RPMI8226 (cell line): Measurements from ENCODE around the gene PPP2R5C.
"Not testable (repeated sequence)": the region's sequence is repeated elsewhere in the genome, so short reads cannot be mapped to it uniquely, and the experiment has no call there.

Source experiments
- DNase-seq: peaks from one replicate; pipeline ENCODE4 v3.0.0-alpha.2; 2015

PPP2R5C gene

GRCh38 chr14:101727611-101728366, 33.7 kb upstream of the PPP2R5C start:
- no peak for DNase-seq

DNA sequence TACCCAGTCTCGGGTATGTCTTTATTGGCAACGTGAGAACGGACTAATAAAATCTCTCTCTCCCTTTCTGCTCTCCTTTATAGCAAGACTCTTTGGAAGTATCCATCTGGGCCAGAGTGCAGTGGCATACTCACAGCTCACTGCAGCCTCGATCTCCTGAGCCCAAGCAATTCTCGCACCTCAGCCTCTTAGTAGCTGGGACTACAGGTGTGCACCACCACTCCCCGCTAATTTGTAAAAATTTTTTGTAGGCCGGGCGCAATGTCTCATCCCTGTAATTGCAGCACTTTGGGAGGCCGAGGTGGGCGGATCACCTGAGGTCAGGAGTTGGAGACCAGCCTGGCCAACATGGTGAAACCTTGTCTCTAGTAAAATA, 33.2 kb upstream of the PPP2R5C start:
- DNase-seq, result no peak

DNA sequence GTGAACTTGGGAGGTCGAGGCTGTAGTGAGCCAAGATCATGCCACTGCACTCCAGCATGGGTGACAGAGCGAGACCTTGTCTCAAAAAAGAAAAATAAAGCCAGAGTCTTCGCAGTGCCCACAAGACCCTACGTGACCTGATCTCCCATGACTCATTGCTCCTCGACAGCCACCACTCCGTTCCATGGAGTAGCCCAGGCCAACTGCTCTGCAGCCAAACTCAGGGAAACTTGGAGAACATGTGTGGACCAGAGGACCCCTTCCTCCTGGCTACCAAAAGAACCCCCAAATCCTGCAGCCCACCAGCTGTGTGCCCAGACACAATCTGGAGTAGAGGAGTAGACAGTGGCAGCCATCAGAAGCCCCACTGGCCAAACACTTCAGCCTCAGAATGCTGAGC, 32.1 kb upstream of the PPP2R5C start:
- DNase-seq, result no peak

DNA sequence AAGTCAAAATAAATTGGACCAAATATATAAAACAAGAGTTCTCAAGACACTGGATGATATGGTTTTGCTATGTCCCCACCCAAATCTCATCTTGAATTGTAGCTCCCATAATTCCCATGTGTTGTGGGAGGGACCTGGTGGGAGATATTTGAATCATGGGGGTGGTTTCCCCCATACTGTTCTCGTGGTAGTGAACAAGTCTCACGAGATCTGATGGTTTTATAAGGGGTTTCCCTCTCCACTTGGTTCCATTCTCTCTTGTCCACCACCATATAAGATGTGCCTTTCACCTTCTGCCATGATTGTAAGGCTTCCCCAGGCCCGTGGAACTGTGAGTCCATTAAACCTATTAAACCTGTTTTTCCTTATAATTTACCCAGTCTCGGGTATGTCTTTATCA, 31.4 kb upstream of the PPP2R5C start:
- DNase-seq, result not testable (repeated sequence)

DNA sequence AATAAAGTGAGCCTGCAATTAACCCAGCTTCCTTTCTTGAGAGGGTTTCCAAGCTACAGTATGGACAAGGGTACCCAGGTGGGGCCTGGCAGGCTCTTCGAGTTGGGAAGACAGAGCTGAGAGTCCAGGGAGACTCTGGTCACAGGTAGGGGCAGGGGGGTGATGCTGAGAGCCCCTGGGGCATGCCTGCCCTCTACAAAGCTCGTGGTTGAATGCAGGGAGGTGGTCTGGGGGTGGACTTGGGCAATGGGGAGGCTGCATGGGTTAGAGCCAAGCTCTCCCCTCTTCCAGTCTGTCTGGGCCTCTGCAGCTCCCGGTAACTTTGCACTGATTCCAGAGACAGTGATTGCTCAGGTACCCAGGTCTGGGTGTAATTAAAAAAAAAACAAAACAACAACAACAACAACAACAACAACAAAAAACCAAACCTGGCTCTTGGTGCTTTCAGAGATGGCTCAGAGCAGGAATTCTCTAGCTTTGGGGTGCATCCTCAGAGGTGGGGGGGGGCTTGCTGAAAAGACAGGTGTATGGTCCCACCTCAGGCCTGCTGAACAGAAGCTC, 30.8 kb upstream of the PPP2R5C start:
- DNase-seq, result no peak

- DNase-seq, result peak; percentile 83
Measured at GRCh38 chr14:101731187-101732080, 30.1 kb upstream of the PPP2R5C start.

DNA sequence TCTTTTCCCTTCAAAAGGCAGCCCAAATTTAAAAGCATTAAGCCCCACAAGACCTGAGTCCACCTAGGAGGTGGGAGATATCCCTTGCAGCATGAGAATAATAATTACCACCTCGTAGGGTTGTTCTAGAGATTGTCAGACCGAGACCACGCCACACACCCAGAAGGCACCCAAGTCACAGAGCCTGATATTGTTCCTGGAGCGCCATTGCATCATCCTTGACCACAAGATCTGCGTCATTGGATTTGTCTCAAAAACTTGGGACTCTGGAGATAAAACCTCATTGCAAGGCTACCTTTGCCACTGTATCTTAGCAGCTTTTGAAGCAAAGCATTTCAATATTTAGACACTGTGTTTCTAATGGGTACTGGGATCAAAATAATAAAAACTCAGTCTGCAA, 29.4 kb upstream of the PPP2R5C start:
- no peak for DNase-seq

DNA sequence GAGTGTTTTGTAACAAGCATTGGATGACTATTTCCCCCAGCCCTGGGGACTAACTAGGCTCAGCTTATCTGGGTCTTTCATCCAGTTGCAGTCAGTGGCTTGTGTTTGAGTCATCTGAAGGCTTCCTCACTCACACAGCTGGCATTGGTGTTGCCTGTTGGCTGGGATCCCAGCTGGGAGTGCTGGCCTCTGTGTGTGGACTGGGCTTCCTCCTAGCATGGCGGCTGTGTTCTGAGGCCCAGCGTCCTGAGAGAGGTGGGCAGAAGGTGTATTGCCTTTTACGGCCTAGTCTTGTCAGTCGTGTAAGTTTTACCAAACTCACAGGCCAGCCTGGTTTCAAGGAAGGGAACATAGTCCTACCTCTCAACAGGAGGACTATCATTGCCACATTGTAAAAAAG, 28.3 kb upstream of the PPP2R5C start:
- peak; percentile 22 for DNase-seq

DNA sequence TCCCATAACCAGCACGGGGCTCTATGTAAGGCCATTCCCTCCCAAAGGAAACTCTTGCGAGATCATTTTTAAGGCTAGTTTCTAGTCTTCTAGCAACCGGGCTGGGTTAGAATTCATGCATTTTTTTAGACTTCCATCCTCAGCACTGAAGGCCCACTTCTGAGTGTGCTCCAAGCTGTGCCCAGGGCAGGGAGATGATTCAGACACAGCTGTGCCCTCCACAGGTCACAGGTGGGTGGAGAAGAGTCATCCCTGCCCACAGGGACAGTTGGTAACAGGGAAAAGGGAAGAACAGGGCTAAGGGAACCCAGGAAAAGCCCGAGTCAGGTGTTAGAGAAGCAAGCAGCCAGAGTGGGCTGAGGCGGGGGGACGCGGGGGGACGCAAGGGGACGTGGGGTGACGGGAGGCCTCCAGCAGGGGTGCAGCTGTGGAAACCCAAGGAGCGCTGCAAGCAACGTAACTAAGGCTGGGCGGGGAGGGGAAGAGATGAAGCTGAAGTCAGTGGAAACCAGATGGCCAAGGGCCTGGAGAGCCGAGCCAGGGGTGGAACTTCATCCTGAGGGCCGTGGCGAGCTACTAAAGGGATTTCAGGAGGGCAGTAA, 27.2 kb upstream of the PPP2R5C start:
- DNase-seq, result no peak

DNA sequence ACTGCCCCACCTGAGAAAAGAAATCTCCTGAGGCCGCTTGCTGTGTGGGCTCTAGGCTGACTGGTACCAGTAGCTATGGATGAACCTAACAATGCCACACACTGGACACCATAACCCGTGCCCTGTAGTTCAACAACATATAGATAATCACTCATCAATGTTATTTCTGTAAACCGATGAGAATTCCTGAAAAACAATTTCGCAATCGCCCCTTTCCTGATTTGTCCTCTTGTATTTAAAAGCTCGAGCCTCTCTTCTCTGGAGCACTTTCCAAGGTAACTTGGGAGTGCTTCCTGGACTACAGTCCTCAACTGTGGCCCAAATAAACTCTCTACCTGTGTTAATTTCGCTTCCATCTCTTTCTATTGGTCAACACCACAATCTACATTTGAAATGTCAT, 26.1 kb upstream of the PPP2R5C start:
- DNase-seq, result no peak

DNA sequence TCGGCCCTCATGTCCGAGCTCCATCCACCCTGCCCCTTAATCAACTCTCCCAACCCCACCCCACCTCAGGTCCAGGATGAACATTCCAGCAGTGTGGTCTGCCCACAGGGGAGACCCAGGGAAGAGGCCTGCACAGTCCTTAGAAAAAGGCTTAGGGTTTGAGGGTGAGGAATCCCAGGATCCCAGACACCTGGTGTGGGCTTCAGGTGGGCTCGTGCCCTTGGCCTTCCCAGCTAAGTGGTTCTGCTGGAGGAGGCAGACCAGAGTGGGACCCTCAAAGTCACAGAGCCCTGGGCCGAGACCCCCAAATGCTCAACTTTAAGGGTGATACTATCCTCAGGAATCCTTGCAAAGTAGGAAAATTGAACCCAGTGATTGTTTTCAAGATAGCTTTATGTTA, 25.4 kb upstream of the PPP2R5C start:
- no peak for DNase-seq

DNA sequence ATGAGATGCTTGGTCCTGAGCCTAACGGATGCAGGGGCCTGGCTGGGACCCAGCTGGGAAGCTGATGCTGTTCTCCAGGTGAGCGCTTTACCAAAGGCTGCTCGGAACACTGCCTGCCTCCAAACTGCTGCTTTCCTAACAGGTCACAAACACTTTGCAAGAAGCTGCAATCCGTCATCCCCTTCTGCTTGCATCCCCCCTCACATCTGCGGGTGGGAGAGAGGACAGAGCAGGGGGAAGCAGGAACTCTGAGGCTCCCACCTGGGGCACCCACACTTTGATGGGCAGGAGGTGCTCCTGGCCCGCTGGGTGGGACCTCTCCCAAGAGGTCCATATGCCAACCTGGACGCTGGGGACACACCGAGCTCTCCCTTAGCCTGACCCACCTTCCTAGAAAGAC, 24.9 kb upstream of the PPP2R5C start:
- no peak for DNase-seq

DNA sequence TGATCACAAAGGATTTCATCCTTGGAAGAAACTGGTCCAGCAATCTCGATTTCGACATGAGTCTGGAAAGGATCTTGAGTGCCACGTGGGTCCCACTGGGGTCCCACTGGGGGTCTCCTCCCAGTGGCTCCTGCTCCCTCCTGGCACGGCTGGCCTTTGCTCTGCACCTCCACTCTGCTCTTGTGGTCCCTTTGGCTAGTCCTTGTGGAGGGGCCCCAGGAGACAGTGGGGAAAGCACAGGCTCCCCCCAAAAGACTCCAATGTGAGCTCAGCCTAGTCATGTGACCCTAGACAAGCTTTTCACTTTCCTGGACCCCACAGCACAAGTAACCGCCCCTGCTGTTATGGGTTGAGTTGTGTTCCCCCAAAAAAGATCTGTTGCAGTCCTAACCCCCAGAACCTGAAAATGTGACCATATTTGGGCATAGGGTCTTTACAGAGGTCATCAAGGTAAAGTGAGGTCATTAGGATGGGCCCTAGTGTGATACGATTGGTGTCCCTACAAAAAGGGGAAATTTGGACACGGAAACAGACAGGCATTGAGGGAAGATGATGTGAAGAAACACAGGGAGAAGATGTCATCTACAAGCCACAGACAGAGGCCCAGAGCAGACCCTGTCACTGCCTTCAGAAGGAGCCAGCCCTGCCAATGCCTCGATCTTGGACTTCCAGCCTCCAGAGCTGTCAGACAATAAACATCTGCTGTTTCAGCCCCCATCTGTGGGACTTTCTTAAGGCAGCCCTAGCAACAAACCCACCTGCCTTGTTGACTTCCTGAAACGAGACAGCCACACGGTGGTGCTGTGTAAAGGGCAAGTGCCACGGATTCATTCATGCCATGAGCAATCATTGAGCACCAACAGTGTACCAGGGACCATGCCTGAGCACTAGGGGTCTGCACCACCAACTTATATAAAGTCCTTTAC, 23.8 kb upstream of the PPP2R5C start:
- DNase-seq, result no peak

- no peak for DNase-seq
Measured at GRCh38 chr14:101738703-101739320, 22.7 kb upstream of the PPP2R5C start.

GRCh38 chr14:101739446-101740141, 21.9 kb upstream of the PPP2R5C start:
- no peak for DNase-seq

GRCh38 chr14:101740981-101741380, 20.5 kb upstream of the PPP2R5C start:
- DNase-seq, result no peak

GRCh38 chr14:101743701-101744100, 17.8 kb upstream of the PPP2R5C start:
- DNase-seq, result no peak

DNA sequence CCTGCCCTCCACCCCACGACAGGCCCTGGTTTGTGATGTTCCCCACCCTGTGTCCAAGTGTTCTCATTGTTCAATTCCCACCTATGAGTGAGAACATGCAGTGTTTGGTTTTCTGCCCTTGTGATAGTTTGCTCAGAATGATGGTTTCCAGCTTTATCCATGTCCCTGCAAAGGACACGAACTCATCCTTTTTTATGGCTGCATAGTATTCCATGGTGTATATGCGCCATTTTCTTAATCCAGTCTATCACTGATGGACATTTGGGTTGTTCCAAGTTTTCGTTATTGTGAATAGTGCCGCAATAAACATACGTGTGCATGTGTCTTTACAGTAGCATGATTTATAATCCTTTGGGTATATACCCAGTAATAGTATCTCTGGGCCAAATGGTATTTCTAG, 17.1 kb upstream of the PPP2R5C start:
- not testable (repeated sequence) for DNase-seq

DNA sequence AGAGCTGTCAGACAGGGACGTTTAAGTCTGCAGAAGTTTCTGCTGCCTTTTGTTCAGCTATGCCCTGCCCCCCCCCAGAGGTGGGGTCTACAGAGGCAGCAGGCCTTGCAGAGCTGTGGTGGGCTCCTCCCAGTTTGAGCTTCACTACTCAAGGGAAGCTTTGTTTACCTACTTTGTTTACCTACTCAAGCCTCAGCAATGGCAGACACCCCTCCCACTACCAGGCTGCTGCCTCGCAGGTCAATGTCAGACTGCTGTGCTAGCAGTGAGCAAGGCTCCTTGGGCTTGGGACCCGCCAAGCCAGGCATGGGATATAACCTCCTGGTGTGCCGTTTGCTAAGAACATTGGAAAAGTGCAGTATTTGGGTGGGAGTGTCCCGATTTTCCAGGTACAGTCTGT, 11.8 kb upstream of the PPP2R5C start:
- not testable (repeated sequence) for DNase-seq

DNA sequence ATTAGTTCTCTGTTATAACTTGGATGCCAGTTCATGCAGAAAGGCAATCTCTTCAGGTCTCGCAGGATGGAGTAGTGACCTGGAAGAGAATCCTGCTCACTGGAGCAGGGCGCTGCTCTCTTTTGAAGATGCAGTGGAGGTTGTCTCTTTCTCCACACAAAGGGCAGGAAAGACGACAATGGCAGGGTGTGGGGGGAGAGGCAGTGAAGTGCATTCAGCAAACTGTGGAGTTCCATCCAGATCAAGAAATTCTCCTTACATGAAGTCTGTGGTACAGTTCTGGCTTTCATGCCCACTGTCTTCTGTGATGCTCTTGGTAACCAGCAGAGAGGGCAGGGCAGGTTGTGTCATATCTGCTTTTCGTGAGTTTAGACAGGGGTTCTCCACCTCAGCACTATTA, 6.6 kb upstream of the PPP2R5C start:
- no peak for DNase-seq
